HepG2 (cell line): Measurements from ENCODE around the gene MT1A. TPM values are rescaled to one million over a fixed set of nuclear protein-coding genes. Genes with fewer than 3 reads are reported as not detected.
A peak's percentile ranks its signal among the peaks of the same experiment; 100 is the strongest.

Experiments
- ATAC-seq: fragments of 200-7000 bp; cut with Tn5 transposase; 3 replicates; pipeline ENCODE4 v1.9.1; 2020; ENCODE audit warnings: mild to moderate bottlenecking, moderate library complexity
- BruUV-seq: library from RNA; stranded (reverse); fragments of 400-500 nt; replicated peaks from 2 replicates; lab custom pipeline; 2021; lab: Mats Ljungman, UMichigan
- CTCF ChIA-PET: fragments of 300-600 bp; formaldehyde crosslinking; extraction: SDS; loops from one replicate; lab custom pipeline; 2021; ENCODE audit warnings: low total read pairs, inconsistent platforms, low intra/inter-chr PET ratio; lab: Yijun Ruan, JAX
- POLR2A ChIA-PET: fragments of 350-600 bp; sonication (Branson Sonifier 250); formaldehyde crosslinking; loops from one replicate; lab custom pipeline; 2020; ENCODE audit warnings: antibody characterized with exemption, inconsistent platforms; lab: Yijun Ruan, JAX
- DNase-seq: peaks from one replicate; pipeline ENCODE4 v3.0.0-alpha.2; 2015; ENCODE audit warnings: low spot score
- FAIRE-seq: peaks from 3 replicates; lab custom pipeline; 2011; peaks lifted over from hg19 to GRCh38; lab: Jason Lieb, UNC
- H2AFZ ChIP-seq: one replicate; pipeline ENCODE4 v1.6.1; 2011; ENCODE audit warnings: low read length, inconsistent platforms
- H3K27ac ChIP-seq: fragments of 300-600 bp; 3 replicates; pipeline ENCODE4 v1.8.0; 2011; ENCODE audit warnings: mixed run types, mild to moderate bottlenecking, mixed read lengths, low read length, inconsistent platforms; ENCODE audit not compliant: insufficient read depth; ENCODE audit errors: extremely low read length
- H3K27me3 ChIP-seq, 2 experiments: fragments of 200-600 bp in 1 of 2; 2 replicates in 1 of 2; 3 replicates in 1 of 2; pipeline versions ENCODE4 v1.6.0 to v1.8.0; 2011; ENCODE audit warnings: low read length in 2 of 2, mild to moderate bottlenecking in 2 of 2, moderate library complexity in 2 of 2, inconsistent platforms in 1 of 2; ENCODE audit not compliant: insufficient read depth in 2 of 2, control insufficient read depth in 1 of 2
- H3K36me3 ChIP-seq, 2 experiments: fragments of 200-600 bp in 1 of 2; replicated peaks in 1 of 2; 2 replicates in 1 of 2; 3 replicates in 1 of 2; pipeline versions ENCODE4 v1.5.1 to v1.8.0; 2011; ENCODE audit warnings: low read length in 2 of 2, inconsistent platforms in 1 of 2; ENCODE audit not compliant: insufficient read depth in 2 of 2, control insufficient read depth in 1 of 2
- H3K4me1 ChIP-seq: 2 replicates; pipeline ENCODE4 v1.5.1; 2012; ENCODE audit warnings: low read length, inconsistent platforms; ENCODE audit not compliant: insufficient read depth
- H3K4me2 ChIP-seq: 2 replicates; pipeline ENCODE4 v1.6.0; 2011; ENCODE audit warnings: low read depth, low read length, inconsistent platforms
- H3K4me3 ChIP-seq, 3 experiments: fragments of 200-600 bp in 1 of 3; sonication (generic), shearing (Covaris generic) in 1 of 3; replicated peaks in 1 of 3; 2 replicates each; pipeline ENCODE4 v1.5.1; 2011 to 2016; ENCODE audit warnings: low read length in 3 of 3, inconsistent platforms in 2 of 3, low read depth in 2 of 3, mild to moderate bottlenecking in 2 of 3, control low read depth in 1 of 3, mixed read lengths in 1 of 3; ENCODE audit not compliant: insufficient read depth in 1 of 3
- H3K79me2 ChIP-seq: one replicate; pipeline ENCODE4 v1.6.1; 2011; ENCODE audit warnings: low read length, inconsistent platforms; ENCODE audit not compliant: insufficient read depth
- H3K9ac ChIP-seq: 2 replicates; pipeline ENCODE4 v1.6.0; 2011; ENCODE audit warnings: mild to moderate bottlenecking, low read depth, low read length, inconsistent platforms; ENCODE audit not compliant: insufficient read depth
- H3K9me3 ChIP-seq: 2 replicates; pipeline ENCODE4 v1.5.1; 2012; ENCODE audit warnings: mild to moderate bottlenecking, low read length
- H4K20me1 ChIP-seq: 2 replicates; pipeline ENCODE4 v1.6.0; 2011; ENCODE audit warnings: inconsistent platforms, mild to moderate bottlenecking, low read length, moderate library complexity; ENCODE audit not compliant: insufficient read depth
- SMYD3 ChIP-seq: sonication (generic); formaldehyde crosslinking; IDR thresholded peaks from 2 replicates; pipeline ENCODE4 v1.8.1; 2023; ENCODE audit warnings: mild to moderate bottlenecking, missing genetic modification reagents
- ZFP37 ChIP-seq: sonication (generic); formaldehyde crosslinking; IDR thresholded peaks from 2 replicates; pipeline ENCODE4 v1.4.0; 2020; ENCODE audit warnings: missing genetic modification reagents, borderline replicate concordance
- ZNF652 ChIP-seq: IDR thresholded peaks from 2 replicates; pipeline ENCODE4 v1.6.1; 2016; ENCODE audit warnings: low read depth, borderline replicate concordance
- ZNF766 ChIP-seq: sonication (generic); formaldehyde crosslinking; IDR thresholded peaks from 2 replicates; pipeline ENCODE4 v1.5.0; 2020; ENCODE audit warnings: missing genetic modification reagents, borderline replicate concordance
- WGBS: methylation state at CpG from one replicate; pipeline ENCODE4 v1.1.6; 2017; ENCODE audit warnings: low lambda C conversion rate; 5-methylcytosine and 5-hydroxymethylcytosine counted together
- in situ Hi-C: cut with HindIII; loops from 2 replicates; pipeline ENCODE4 v1.10.0; 2017; ENCODE audit warnings: low pct_unique_long_range_greater_than_20kb; ENCODE audit not compliant: extremely low pct_ligation_motif_present
- intact Hi-C: fragments of 100-400 bp; cut with micrococcal nuclease; formaldehyde crosslinking; loops from one replicate; pipeline ENCODE4 v1.10.0; 2022; ENCODE audit not compliant: unreplicated experiment
- polyA plus RNA-seq, 8 experiments: library from polyadenylated mRNA; depleted of rRNA in 3 of 8; stranded (reverse) in 7 of 8; unstranded in 1 of 8; fragments of >200 nt; fragmentation: Illumina TruSeq in 4 of 8; extraction: Trizol in 4 of 8; gene quantifications; 2 replicates each; pipeline versions ENCODE4 v1.2.1 to v1.2.3, GENCODE V29; 2011 to 2016; ENCODE audit warnings: low read depth in 4 of 8, missing spikeins in 1 of 8, mixed read lengths in 1 of 8; ENCODE audit not compliant: insufficient read depth in 1 of 8
- total RNA-seq, 5 experiments: library from RNA; depleted of rRNA; stranded (reverse); fragments of >200 nt; fragmentation: Illumina TruSeq; extraction: Trizol; gene quantifications; 2 replicates each; pipeline ENCODE4 v1.2.3, GENCODE V29; 2016; ENCODE audit warnings: low read depth in 1 of 5
- TF ChIP-seq, protein P1 (sequence below): sonication (generic); formaldehyde crosslinking; IDR thresholded peaks from 2 replicates; pipeline ENCODE4 v1.4.0; 2020; ENCODE audit warnings: mild to moderate bottlenecking, missing genetic modification reagents
- TF ChIP-seq, protein P2 (sequence below): sonication (generic); formaldehyde crosslinking; IDR thresholded peaks from 2 replicates; pipeline ENCODE4 v1.8.0; 2022; ENCODE audit warnings: missing genetic modification reagents, mild to moderate bottlenecking, inconsistent platforms, borderline replicate concordance
- TF ChIP-seq, protein P3 (sequence below): sonication (generic); formaldehyde crosslinking; IDR thresholded peaks from 2 replicates; pipeline ENCODE4 v1.9.0; 2022; ENCODE audit warnings: low read depth, missing genetic modification reagents
- TF ChIP-seq, protein P4 (sequence below): sonication (generic); formaldehyde crosslinking; IDR thresholded peaks from 2 replicates; pipeline ENCODE4 v1.5.0; 2020; ENCODE audit warnings: mild to moderate bottlenecking, missing genetic modification reagents
- TF ChIP-seq, protein P5 (sequence below): sonication (generic); formaldehyde crosslinking; IDR thresholded peaks from 2 replicates; pipeline ENCODE4 v1.5.1; 2020; ENCODE audit warnings: mild to moderate bottlenecking, missing genetic modification reagents, borderline replicate concordance

The MT1A gene
- total and polyA plus RNA-seq, 2 of the 13 experiments (the other 11 are each of a cell fraction or from before 2014, with no cell fraction given): 8.3 to 10.4 TPM

DNA sequence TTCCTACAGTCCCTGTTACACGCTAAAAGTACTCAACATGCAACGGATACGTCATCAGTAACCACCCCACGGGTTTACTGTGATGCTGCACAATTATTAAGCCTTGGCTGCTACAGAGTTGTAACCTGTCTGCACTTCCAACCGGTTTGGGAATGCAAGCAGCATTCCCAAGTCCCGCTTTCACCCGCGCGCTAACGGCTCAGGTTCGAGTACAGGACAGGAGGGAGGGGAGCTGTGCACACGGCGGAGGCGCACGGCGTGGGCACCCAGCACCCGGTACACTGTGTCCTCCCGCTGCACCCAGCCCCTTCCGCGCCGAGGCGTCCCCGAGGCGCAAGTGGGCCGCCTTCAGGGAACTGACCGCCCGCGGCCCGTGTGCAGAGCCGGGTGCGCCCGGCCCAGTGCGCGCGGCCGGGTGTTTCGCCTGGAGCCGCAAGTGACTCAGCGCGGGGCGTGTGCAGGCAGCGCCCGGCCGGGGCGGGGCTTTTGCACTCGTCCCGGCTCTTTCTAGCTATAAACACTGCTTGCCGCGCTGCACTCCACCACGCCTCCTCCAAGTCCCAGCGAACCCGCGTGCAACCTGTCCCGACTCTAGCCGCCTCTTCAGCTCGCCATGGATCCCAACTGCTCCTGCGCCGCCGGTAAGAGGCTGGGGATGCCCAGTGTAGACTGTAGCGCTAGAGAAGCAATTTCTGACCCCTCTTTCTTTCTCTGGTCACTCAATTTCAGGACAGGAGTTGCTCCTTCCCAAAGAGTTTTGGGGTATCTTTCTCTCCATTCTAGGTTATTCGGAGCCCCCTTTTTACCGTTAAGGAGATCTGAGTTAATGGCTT lies 30.2 kb upstream of the MT1A start, which contains the start of gene MT2A (continued):
- TF ChIP-seq, protein P1, sequence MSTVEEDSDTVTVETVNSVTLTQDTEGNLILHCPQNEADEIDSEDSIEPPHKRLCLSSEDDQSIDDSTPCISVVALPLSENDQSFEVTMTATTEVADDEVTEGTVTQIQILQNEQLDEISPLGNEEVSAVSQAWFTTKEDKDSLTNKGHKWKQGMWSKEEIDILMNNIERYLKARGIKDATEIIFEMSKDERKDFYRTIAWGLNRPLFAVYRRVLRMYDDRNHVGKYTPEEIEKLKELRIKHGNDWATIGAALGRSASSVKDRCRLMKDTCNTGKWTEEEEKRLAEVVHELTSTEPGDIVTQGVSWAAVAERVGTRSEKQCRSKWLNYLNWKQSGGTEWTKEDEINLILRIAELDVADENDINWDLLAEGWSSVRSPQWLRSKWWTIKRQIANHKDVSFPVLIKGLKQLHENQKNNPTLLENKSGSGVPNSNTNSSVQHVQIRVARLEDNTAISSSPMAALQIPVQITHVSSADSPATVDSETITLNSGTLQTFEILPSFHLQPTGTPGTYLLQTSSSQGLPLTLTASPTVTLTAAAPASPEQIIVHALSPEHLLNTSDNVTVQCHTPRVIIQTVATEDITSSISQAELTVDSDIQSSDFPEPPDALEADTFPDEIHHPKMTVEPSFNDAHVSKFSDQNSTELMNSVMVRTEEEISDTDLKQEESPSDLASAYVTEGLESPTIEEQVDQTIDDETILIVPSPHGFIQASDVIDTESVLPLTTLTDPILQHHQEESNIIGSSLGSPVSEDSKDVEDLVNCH: no peak
- TF ChIP-seq ZNF766 (CRISPR knock-in tag) (peak; percentile 90), ZNF652 (CRISPR knock-in tag) (no peak), ZFP37 (CRISPR knock-in tag) (no peak)

DNA sequence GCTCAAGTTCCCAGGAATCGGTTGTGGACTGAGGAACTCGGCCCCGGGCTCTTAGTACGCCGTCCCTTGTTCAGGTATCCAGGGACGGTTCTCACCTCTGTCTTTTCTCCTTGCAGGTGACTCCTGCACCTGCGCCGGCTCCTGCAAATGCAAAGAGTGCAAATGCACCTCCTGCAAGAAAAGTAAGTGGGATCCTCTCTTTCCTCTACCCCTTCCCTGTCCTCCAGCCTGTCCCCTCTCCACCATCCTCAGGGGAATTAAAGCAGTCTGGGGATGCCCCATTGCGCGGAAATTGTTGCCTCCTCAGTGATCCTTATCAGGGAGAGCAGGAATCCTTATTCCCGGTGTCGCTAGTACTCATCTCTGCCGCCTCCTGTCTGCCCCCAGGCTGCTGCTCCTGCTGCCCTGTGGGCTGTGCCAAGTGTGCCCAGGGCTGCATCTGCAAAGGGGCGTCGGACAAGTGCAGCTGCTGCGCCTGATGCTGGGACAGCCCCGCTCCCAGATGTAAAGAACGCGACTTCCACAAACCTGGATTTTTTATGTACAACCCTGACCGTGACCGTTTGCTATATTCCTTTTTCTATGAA lies 29.5 kb upstream of the MT1A start:
- ATAC-seq (no peak), FAIRE-seq (no peak), DNase-seq (no peak)
- 2% methylated on average over 20 of the region's 21 CpGs for WGBS
- Histone ChIP-seq H3K9me3 (no peaks in the 10 kb centered on the region), H4K20me1 (no peaks in the 10 kb centered on the region), H3K27ac (peak overlapping the region; percentile 39), H3K27me3 (no peaks in the 10 kb centered on the region; a peak in 1 of 5 replicates), H3K4me1 (peaks cover 68% of the 10 kb centered on the region), H3K4me2 (peak overlapping the region; percentile 91), H3K79me2 (no peaks in the 10 kb centered on the region), H2AFZ (no peak overlapping the region), H3K4me3 (peak overlapping the region; percentile 75 to 84 (median 76)), H3K36me3 (no peaks in the 10 kb centered on the region), H3K9ac (peak overlapping the region; percentile 68)
- POLR2A ChIA-PET: interaction anchor here (0.7 to 5.3 kb wide), 12 partner anchors 16 to 395 kb away, joined by 3 to 83 read pairs (median 5); partner anchors contain the start of genes HERPUD1, MT1E, MT1F and MT1X
- in situ Hi-C loops: no loop called here
- TSS peak; percentile 98 for BruUV-seq
- CTCF ChIA-PET: no interaction called here
- intact Hi-C loops: loop anchor here (2.0 to 10.0 kb wide), 3 partner anchors 18 to 256 kb away; partner anchors contain the start of genes MT1B, MT1F and SLC12A3
- TF ChIP-seq, protein P2, sequence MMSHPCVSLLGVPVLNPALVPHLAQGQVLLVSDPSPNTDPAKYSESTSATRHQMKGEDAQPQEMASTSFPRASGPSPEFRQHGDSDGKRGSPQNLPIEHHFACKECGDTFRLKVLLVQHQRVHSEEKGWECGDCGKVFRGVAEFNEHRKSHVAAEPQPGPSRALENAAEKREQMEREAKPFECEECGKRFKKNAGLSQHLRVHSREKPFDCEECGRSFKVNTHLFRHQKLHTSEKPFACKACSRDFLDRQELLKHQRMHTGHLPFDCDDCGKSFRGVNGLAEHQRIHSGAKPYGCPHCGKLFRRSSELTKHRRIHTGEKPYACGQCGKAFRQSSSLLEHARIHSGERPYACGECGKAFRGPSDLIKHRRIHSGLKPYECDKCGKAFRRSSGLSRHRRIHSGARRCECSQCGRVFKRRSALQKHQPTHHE: 0 out of 2 replicates have a peak, but pooled peaks have one; percentile 6
- TF ChIP-seq, protein P3, sequence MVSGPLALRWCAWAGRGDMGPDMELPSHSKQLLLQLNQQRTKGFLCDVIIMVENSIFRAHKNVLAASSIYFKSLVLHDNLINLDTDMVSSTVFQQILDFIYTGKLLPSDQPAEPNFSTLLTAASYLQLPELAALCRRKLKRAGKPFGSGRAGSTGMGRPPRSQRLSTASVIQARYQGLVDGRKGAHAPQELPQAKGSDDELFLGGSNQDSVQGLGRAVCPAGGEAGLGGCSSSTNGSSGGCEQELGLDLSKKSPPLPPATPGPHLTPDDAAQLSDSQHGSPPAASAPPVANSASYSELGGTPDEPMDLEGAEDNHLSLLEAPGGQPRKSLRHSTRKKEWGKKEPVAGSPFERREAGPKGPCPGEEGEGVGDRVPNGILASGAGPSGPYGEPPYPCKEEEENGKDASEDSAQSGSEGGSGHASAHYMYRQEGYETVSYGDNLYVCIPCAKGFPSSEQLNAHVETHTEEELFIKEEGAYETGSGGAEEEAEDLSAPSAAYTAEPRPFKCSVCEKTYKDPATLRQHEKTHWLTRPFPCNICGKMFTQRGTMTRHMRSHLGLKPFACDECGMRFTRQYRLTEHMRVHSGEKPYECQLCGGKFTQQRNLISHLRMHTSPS (CRISPR knock-in tag): peak; percentile 47; the same call in 1 of the 2 replicates
- TF ChIP-seq, protein P4, sequence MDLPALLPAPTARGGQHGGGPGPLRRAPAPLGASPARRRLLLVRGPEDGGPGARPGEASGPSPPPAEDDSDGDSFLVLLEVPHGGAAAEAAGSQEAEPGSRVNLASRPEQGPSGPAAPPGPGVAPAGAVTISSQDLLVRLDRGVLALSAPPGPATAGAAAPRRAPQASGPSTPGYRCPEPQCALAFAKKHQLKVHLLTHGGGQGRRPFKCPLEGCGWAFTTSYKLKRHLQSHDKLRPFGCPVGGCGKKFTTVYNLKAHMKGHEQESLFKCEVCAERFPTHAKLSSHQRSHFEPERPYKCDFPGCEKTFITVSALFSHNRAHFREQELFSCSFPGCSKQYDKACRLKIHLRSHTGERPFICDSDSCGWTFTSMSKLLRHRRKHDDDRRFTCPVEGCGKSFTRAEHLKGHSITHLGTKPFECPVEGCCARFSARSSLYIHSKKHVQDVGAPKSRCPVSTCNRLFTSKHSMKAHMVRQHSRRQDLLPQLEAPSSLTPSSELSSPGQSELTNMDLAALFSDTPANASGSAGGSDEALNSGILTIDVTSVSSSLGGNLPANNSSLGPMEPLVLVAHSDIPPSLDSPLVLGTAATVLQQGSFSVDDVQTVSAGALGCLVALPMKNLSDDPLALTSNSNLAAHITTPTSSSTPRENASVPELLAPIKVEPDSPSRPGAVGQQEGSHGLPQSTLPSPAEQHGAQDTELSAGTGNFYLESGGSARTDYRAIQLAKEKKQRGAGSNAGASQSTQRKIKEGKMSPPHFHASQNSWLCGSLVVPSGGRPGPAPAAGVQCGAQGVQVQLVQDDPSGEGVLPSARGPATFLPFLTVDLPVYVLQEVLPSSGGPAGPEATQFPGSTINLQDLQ (CRISPR knock-in tag): 0 out of 2 replicates have a peak, but pooled peaks have one; percentile 27
- 0 out of 2 replicates have a peak, but pooled peaks have one; percentile 12 for TF ChIP-seq SMYD3 (CRISPR knock-in tag)
- TF ChIP-seq, protein P5, sequence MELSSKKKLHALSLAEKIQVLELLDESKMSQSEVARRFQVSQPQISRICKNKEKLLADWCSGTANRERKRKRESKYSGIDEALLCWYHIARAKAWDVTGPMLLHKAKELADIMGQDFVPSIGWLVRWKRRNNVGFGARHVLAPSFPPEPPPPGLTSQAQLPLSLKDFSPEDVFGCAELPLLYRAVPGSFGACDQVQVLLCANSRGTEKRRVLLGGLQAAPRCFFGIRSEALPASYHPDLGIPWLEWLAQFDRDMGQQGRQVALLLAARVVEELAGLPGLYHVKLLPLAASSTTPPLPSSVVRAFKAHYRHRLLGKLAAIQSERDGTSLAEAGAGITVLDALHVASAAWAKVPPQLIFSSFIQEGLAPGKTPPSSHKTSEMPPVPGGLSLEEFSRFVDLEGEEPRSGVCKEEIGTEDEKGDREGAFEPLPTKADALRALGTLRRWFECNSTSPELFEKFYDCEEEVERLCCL: no peak
